ENCODE data around the gene DUOXA2. TPM values are rescaled to one million over a fixed set of nuclear protein-coding genes. Genes with fewer than 3 reads are reported as not detected.
"Not testable (repeated sequence)": the region's sequence is repeated elsewhere in the genome, so short reads cannot be mapped to it uniquely, and the experiment has no call there.

DUOXA2 gene
- polyA plus RNA-seq, 1 donor from 2014 or later: not detected

DNA sequence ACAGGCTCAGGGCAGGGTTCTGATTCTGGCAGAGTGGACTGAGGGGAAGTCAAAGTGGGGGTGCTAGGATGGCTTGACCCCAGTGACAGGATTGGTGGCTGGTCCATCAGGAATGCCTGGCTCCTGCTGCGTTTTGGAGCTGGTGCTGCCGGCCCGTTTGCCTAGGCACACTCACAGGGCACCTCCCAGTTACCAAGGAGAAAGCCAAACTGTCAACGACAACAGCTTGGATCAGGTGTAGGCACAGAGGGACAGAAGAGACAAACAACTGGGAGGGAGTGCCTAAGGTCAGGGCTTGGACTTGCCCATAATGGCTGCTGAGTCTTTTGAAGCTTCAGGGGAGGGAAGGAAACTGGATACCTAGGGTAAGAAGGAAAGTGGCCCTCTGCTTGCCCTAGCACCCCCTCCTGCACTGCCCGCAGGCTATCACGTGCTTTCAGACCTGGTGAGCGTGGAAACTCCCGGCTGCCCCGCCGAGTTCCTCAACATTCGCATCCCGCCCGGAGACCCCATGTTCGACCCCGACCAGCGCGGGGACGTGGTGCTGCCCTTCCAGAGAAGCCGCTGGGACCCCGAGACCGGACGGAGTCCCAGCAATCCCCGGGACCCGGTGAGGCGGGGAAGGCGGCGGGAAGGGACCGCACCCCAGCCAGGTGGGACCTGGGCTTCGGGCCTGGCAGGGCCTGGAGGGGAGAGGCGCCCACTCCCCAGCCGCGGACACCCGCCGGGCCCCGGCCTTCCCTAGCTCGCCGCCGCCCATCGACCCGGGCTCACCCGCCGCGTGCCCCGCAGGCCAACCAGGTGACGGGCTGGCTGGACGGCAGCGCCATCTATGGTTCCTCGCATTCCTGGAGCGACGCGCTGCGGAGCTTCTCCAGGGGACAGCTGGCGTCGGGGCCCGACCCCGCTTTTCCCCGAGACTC is 20.8 kb downstream of the DUOXA2 start:
- no peaks in the 10 kb centered on the region for H3F3A ChIP-seq (ENCODE audit: insufficient read depth, low read length, poor library complexity, severe bottlenecking)
- H3K9me3 ChIP-seq (ENCODE audit: low read length): no peaks in the 10 kb centered on the region
- no peak overlapping the region for H3K4me2 ChIP-seq (ENCODE audit: low read length)
- no peak overlapping the region for H3K9ac ChIP-seq (ENCODE audit: low read length)
- H3K4me3 ChIP-seq (ENCODE audit: low read length): no peak overlapping the region
- no peak for TF ChIP-seq RAD21 (conservative IDR thresholded peaks at IDR 0.05)
- TF ChIP-seq, protein P1, sequence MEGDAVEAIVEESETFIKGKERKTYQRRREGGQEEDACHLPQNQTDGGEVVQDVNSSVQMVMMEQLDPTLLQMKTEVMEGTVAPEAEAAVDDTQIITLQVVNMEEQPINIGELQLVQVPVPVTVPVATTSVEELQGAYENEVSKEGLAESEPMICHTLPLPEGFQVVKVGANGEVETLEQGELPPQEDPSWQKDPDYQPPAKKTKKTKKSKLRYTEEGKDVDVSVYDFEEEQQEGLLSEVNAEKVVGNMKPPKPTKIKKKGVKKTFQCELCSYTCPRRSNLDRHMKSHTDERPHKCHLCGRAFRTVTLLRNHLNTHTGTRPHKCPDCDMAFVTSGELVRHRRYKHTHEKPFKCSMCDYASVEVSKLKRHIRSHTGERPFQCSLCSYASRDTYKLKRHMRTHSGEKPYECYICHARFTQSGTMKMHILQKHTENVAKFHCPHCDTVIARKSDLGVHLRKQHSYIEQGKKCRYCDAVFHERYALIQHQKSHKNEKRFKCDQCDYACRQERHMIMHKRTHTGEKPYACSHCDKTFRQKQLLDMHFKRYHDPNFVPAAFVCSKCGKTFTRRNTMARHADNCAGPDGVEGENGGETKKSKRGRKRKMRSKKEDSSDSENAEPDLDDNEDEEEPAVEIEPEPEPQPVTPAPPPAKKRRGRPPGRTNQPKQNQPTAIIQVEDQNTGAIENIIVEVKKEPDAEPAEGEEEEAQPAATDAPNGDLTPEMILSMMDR (IDR thresholded peaks at IDR 0.05; ENCODE audit: poor library complexity, severe bottlenecking): peak; percentile 18
- H3K27ac ChIP-seq (ENCODE audit: low read length): no peak overlapping the region
- peaks cover 65% of the 10 kb centered on the region for H3K27me3 ChIP-seq (ENCODE audit: insufficient read depth, low read depth, low read length)
- no peak overlapping the region for H2AFZ ChIP-seq (ENCODE audit: low read depth, low read length)
- no peaks in the 10 kb centered on the region for H3K9me2 ChIP-seq (ENCODE audit: insufficient read depth, low read length)
- H4K20me1 ChIP-seq (ENCODE audit: insufficient read depth): no peaks in the 10 kb centered on the region
- H3K36me3 ChIP-seq (ENCODE audit: insufficient read depth, low read length): no peaks in the 10 kb centered on the region
- no peaks in the 10 kb centered on the region for H3K79me2 ChIP-seq (replicated peaks; ENCODE audit: insufficient read depth, low read length)

DNA sequence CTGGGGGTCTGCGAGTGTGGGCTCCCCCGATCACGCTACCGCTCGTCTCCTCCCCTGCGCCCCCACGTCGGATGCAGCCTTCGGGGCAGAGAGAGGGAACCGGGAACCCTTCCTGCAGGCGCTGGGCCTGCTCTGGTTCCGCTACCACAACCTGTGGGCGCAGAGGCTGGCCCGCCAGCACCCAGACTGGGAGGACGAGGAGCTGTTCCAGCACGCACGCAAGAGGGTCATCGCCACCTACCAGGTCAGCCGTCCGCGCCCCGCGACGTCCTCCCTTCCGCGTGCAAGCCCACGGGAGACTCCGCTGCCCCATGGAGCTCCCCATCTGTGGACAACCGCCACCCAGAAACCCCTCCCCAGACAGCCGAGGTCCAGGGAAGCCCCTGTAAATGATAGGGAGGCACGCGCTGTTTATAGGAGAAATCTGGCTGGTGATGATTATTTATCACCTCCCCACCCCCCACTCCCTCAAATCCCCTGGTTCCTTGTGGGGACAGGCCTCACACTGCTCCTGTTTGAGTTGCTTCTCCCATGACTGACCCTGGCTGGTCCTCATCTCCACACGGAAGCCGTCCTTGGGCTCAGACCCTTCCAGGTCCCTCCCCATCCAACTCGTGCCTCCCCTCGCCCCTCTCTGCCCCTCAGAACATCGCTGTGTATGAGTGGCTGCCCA is 21.7 kb downstream of the DUOXA2 start:
- H3K4me2 ChIP-seq (ENCODE audit: low read length); H3K4me3 ChIP-seq (ENCODE audit: low read length); H3K36me3 ChIP-seq (ENCODE audit: insufficient read depth, low read length); H3K9me2 ChIP-seq (ENCODE audit: insufficient read depth, low read length); H2AFZ ChIP-seq (ENCODE audit: low read depth, low read length); H3K9ac ChIP-seq (ENCODE audit: low read length); H3K9me3 ChIP-seq (ENCODE audit: low read length); H3K27ac ChIP-seq (ENCODE audit: low read length); H3F3A ChIP-seq (ENCODE audit: insufficient read depth, low read length, poor library complexity, severe bottlenecking); H3K79me2 ChIP-seq (replicated peaks; ENCODE audit: insufficient read depth, low read length); H4K20me1 ChIP-seq (ENCODE audit: insufficient read depth): not testable (repeated sequence)
- H3K27me3 ChIP-seq (ENCODE audit: insufficient read depth, low read depth, low read length): peaks cover 56% of the 10 kb centered on the region

DNA sequence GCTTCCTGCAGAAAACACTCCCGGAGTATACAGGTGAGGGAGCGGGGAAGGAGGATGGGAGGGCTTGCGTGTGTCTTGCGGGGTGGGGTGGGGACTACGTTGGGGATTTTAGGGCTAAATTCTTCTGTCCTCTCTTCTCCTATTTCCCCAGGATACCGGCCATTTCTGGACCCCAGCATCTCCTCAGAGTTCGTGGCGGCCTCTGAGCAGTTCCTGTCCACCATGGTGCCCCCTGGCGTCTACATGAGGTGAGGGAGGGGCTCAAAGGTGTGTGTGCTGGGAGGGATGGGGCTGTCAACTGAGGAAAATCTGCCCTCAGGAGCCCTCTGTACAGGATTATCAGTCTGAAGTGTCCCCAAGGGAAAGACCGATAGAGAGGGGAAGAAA is 22.2 kb downstream of the DUOXA2 start:
- Histone ChIP-seq H2AFZ (ENCODE audit: low read depth, low read length) (no peak overlapping the region), H3K79me2 (replicated peaks; ENCODE audit: insufficient read depth, low read length) (no peaks in the 10 kb centered on the region), H3K9ac (ENCODE audit: low read length) (no peak overlapping the region), H3K4me2 (ENCODE audit: low read length) (no peak overlapping the region), H3K27ac (ENCODE audit: low read length) (no peak overlapping the region), H4K20me1 (ENCODE audit: insufficient read depth) (no peaks in the 10 kb centered on the region), H3K27me3 (ENCODE audit: insufficient read depth, low read depth, low read length) (peaks cover 51% of the 10 kb centered on the region), H3F3A (ENCODE audit: insufficient read depth, low read length, poor library complexity, severe bottlenecking) (no peaks in the 10 kb centered on the region), H3K4me3 (ENCODE audit: low read length) (no peak overlapping the region), H3K9me3 (ENCODE audit: low read length) (no peaks in the 10 kb centered on the region), H3K9me2 (ENCODE audit: insufficient read depth, low read length) (no peaks in the 10 kb centered on the region), H3K36me3 (ENCODE audit: insufficient read depth, low read length) (no peaks in the 10 kb centered on the region)
- TF ChIP-seq, protein P1 (IDR thresholded peaks at IDR 0.05; ENCODE audit: poor library complexity, severe bottlenecking): no peak
- TF ChIP-seq MXI1 (conservative IDR thresholded peaks at IDR 0.05; ENCODE audit: poor library complexity, severe bottlenecking): no peak
